IMR-90 (cell line): ENCODE results near the gene RPH3AL. TPM values are rescaled to one million over a fixed set of nuclear protein-coding genes. Genes with fewer than 3 reads are reported as not detected.

Experiments
- ATAC-seq: fragments of 200-7000 bp; cut with Tn5 transposase; 2 replicates; pipeline ENCODE4 v1.9.1; 2020; ENCODE audit warnings: low read depth, mild to moderate bottlenecking, moderate library complexity
- BruUV-seq: library from RNA; stranded (reverse); fragments of 400-500 nt; replicated peaks from 2 replicates; lab custom pipeline; 2021; lab: Mats Ljungman, UMichigan
- CTCF ChIA-PET: fragments of 300-600 bp; formaldehyde crosslinking; extraction: SDS; loops from one replicate; lab custom pipeline; 2021; ENCODE audit warnings: antibody characterized with exemption; lab: Yijun Ruan, JAX
- POLR2A ChIA-PET: fragments of 300-600 bp; sonication (Branson Sonifier 250); formaldehyde crosslinking; loops from one replicate; lab custom pipeline; 2022; ENCODE audit warnings: antibody characterized with exemption; ENCODE audit not compliant: unreplicated experiment; lab: Charles Lee
- DNase-seq: peaks from one replicate; pipeline ENCODE4 v3.0.0; 2013
- H2AFZ ChIP-seq: replicated peaks from 2 replicates; pipeline ENCODE3; 2013; ENCODE audit warnings: low read length, mild to moderate bottlenecking; ENCODE audit not compliant: poor library complexity
- H2AK5ac ChIP-seq: 2 replicates; pipeline ENCODE4 v1.6.1; 2013; ENCODE audit warnings: low read depth, low read length, inconsistent platforms
- H2AK9ac ChIP-seq: replicated peaks from 2 replicates; pipeline ENCODE3; 2013; ENCODE audit warnings: mild to moderate bottlenecking, low read depth, low read length, moderate library complexity; ENCODE audit not compliant: poor library complexity
- H2BK120ac ChIP-seq: 2 replicates; pipeline ENCODE4 v1.6.1; 2013; ENCODE audit warnings: low read depth, low read length, inconsistent platforms
- H2BK15ac ChIP-seq: 3 replicates; pipeline ENCODE4 v1.6.1; 2013; ENCODE audit warnings: low read depth, low read length, inconsistent platforms
- H2BK20ac ChIP-seq: 2 replicates; pipeline ENCODE4 v1.6.1; 2013; ENCODE audit warnings: low read depth, mild to moderate bottlenecking, inconsistent platforms, low read length, moderate library complexity
- H2BK5ac ChIP-seq: 2 replicates; pipeline ENCODE4 v1.6.1; 2013; ENCODE audit warnings: mild to moderate bottlenecking, low read depth, low read length, inconsistent platforms; ENCODE audit not compliant: poor library complexity, severe bottlenecking
- H3K14ac ChIP-seq: replicated peaks from 2 replicates; pipeline ENCODE4 v1.6.1; 2013; ENCODE audit warnings: low read depth, low read length, inconsistent platforms
- H3K18ac ChIP-seq: 2 replicates; pipeline ENCODE4 v1.6.1; 2013; ENCODE audit warnings: low read depth, low read length, control low read depth
- H3K23ac ChIP-seq: 2 replicates; pipeline ENCODE4 v1.6.1; 2013; ENCODE audit warnings: low read depth, low read length, inconsistent platforms
- H3K27ac ChIP-seq: 2 replicates; pipeline ENCODE4 v1.5.1; 2013; ENCODE audit warnings: mild to moderate bottlenecking, control low read depth, low read length; ENCODE audit not compliant: insufficient read depth
- H3K27me3 ChIP-seq: 2 replicates; pipeline ENCODE4 v1.6.1; 2013; ENCODE audit warnings: low read length; ENCODE audit not compliant: control insufficient read depth, insufficient read depth
- H3K36me3 ChIP-seq: 2 replicates; pipeline ENCODE4 v1.6.1; 2013; ENCODE audit warnings: low read length, mixed read lengths; ENCODE audit not compliant: control insufficient read depth, insufficient read depth
- H3K4ac ChIP-seq: 2 replicates; pipeline ENCODE4 v1.6.1; 2013; ENCODE audit warnings: low read depth, low read length, inconsistent platforms
- H3K4me1 ChIP-seq: 2 replicates; pipeline ENCODE4 v1.6.1; 2013; ENCODE audit warnings: low read length, mixed read lengths; ENCODE audit not compliant: control insufficient read depth, insufficient read depth
- H3K4me2 ChIP-seq: 2 replicates; pipeline ENCODE4 v1.6.1; 2013; ENCODE audit warnings: low read depth, mild to moderate bottlenecking, control low read depth, low read length, moderate library complexity
- H3K4me3 ChIP-seq: 2 replicates; pipeline ENCODE4 v1.5.1; 2013; ENCODE audit warnings: low read depth, mild to moderate bottlenecking, control low read depth, low read length, moderate library complexity; ENCODE audit not compliant: insufficient read depth
- H3K56ac ChIP-seq: 2 replicates; pipeline ENCODE4 v1.6.1; 2013; ENCODE audit warnings: low read length, inconsistent platforms; ENCODE audit not compliant: insufficient read depth; ENCODE audit errors: extremely low read depth
- H3K79me1 ChIP-seq, 2 experiments: 2 replicates each; pipeline ENCODE4 v1.6.1; 2013; ENCODE audit warnings: low read length in 2 of 2, inconsistent platforms in 1 of 2, low read depth in 1 of 2
- H3K9ac ChIP-seq: 2 replicates; pipeline ENCODE4 v1.6.1; 2013; ENCODE audit warnings: low read depth, low read length, control low read depth
- H3K9me1 ChIP-seq: 2 replicates; pipeline ENCODE4 v1.6.1; 2013; ENCODE audit warnings: low read length, inconsistent platforms; ENCODE audit not compliant: insufficient read depth
- H3K9me3 ChIP-seq: 2 replicates; pipeline ENCODE4 v1.6.1; 2013; ENCODE audit warnings: low read length; ENCODE audit not compliant: control insufficient read depth, insufficient read depth
- H4K20me1 ChIP-seq: 2 replicates; pipeline ENCODE4 v1.6.1; 2013; ENCODE audit warnings: low read length, inconsistent platforms; ENCODE audit not compliant: insufficient read depth
- H4K5ac ChIP-seq: 2 replicates; pipeline ENCODE4 v1.6.1; 2013; ENCODE audit warnings: mild to moderate bottlenecking, low read depth, low read length, control low read depth
- H4K8ac ChIP-seq, 2 experiments: 2 replicates each; pipeline ENCODE4 v1.6.1; 2013; ENCODE audit warnings: low read depth in 2 of 2, low read length in 2 of 2, control low read depth in 1 of 2, inconsistent platforms in 1 of 2
- H4K91ac ChIP-seq: 2 replicates; pipeline ENCODE4 v1.6.1; 2013; ENCODE audit warnings: low read depth, low read length, inconsistent platforms; ENCODE audit not compliant: insufficient read depth
- BHLHE40 ChIP-seq: fragments of 150-350 bp; IDR thresholded peaks from 2 replicates; pipeline ENCODE4 v1.6.1; 2016; ENCODE audit warnings: mild to moderate bottlenecking, low read depth, low read length
- CEBPB ChIP-seq: IDR thresholded peaks from 2 replicates; pipeline ENCODE4 v1.6.1; 2012; ENCODE audit warnings: low read depth, low read length, improper control_type of control experiment
- CHD1 ChIP-seq: IDR thresholded peaks from 2 replicates; pipeline ENCODE4 v1.6.1; 2012; ENCODE audit warnings: low read depth, low read length, improper control_type of control experiment
- CTCF ChIP-seq: conservative IDR thresholded peaks from 2 replicates; pipeline ENCODE4 v1.5.1; 2012; ENCODE audit warnings: mild to moderate bottlenecking, low read depth, low read length, improper control_type of control experiment
- FOS ChIP-seq: fragments of 150-350 bp; IDR thresholded peaks from 2 replicates; pipeline ENCODE4 v1.6.1; 2016; ENCODE audit warnings: low read depth, low read length
- MAFK ChIP-seq: IDR thresholded peaks from 2 replicates; pipeline ENCODE4 v1.6.1; 2012; ENCODE audit warnings: low read depth, low read length, improper control_type of control experiment
- MXI1 ChIP-seq: IDR thresholded peaks from 2 replicates; pipeline ENCODE4 v1.6.1; 2012; ENCODE audit warnings: low read depth, mild to moderate bottlenecking, low read length, moderate library complexity, borderline replicate concordance
- POLR2A ChIP-seq: IDR thresholded peaks from 2 replicates; pipeline ENCODE4 v1.6.1; 2012; ENCODE audit warnings: mild to moderate bottlenecking, low read depth, low read length
- RAD21 ChIP-seq: IDR thresholded peaks from 2 replicates; pipeline ENCODE4 v1.6.1; 2012; ENCODE audit warnings: low read length, improper control_type of control experiment
- RCOR1 ChIP-seq: IDR thresholded peaks from 2 replicates; pipeline ENCODE4 v1.6.1; 2012; ENCODE audit warnings: mild to moderate bottlenecking, low read length, improper control_type of control experiment; ENCODE audit not compliant: insufficient replicate concordance
- RFX5 ChIP-seq: IDR thresholded peaks from 2 replicates; pipeline ENCODE4 v1.8.0; 2012; ENCODE audit warnings: low read depth, mild to moderate bottlenecking, low read length, moderate library complexity
- SMC3 ChIP-seq: fragments of 150-350 bp; IDR thresholded peaks from 2 replicates; pipeline ENCODE4 v1.6.1; 2016; ENCODE audit warnings: low read depth, mild to moderate bottlenecking, antibody characterized with exemption, low read length, moderate library complexity
- USF2 ChIP-seq: fragments of 150-350 bp; IDR thresholded peaks from 2 replicates; pipeline ENCODE4 v1.6.1; 2017; ENCODE audit warnings: mild to moderate bottlenecking, antibody characterized with exemption, low read length, low read depth
- WGBS, 2 experiments: methylation state at CpG; one replicate each; pipeline versions ENCODE4 v1.1.5 to v1.1.7; 2013; ENCODE audit warnings: missing lambda C conversion rate in 2 of 2; ENCODE audit not compliant: insufficient read length in 1 of 2; ENCODE audit errors: extremely low coverage in 2 of 2; 5-methylcytosine and 5-hydroxymethylcytosine counted together
- dilution Hi-C: fragments of 300-500 bp; cut with HindIII; formaldehyde crosslinking; loops from one replicate; pipeline ENCODE4 v1.14.3; 2018; ENCODE audit warnings: low sequenced_read_pairs; ENCODE audit not compliant: unreplicated experiment
- in situ Hi-C: fragments of 300-500 bp; cut with MboI; formaldehyde crosslinking; loops from 3 replicates; pipeline ENCODE4 v1.14.3; 2019; ENCODE audit warnings: low sequenced_read_pairs, inconsistent platforms, mixed read lengths
- intact Hi-C: fragments of 100-400 bp; cut with micrococcal nuclease; formaldehyde crosslinking; loops from 2 replicates; pipeline ENCODE4 v1.10.0; 2022
- polyA plus RNA-seq, 3 experiments: library from polyadenylated mRNA; depleted of rRNA; stranded (reverse); fragments of >200 nt; gene quantifications; 2 replicates each; pipeline ENCODE4 v1.2.3, GENCODE V29; 2012; ENCODE audit warnings: low replicate concordance in 1 of 3
- total RNA-seq: library from RNA; depleted of rRNA; stranded (reverse); fragments of >200 nt; gene quantifications from 2 replicates; pipeline ENCODE4 v1.2.3, GENCODE V29; 2012
- TF ChIP-seq, protein P1 (sequence below): fragments of 150-350 bp; IDR thresholded peaks from 2 replicates; pipeline ENCODE4 v1.6.1; 2016; ENCODE audit warnings: low read depth, mild to moderate bottlenecking, low read length, moderate library complexity, borderline replicate concordance

RPH3AL gene
- total and polyA plus RNA-seq, 2 of the 4 experiments (the other 2 are of a cell fraction) = 1.8 to 2.5 TPM

- Histone ChIP-seq H2AFZ (no peak overlapping the region), H4K5ac (no peak overlapping the region), H2BK5ac (no peak overlapping the region), H3K4me3 (no peak overlapping the region), H4K8ac (no peak overlapping the region), H3K4me2 (no peak overlapping the region), H2AK5ac (no peak overlapping the region), H2BK15ac (no peak overlapping the region), H3K14ac (no peak overlapping the region), H3K23ac (no peak overlapping the region), H4K91ac (no peak overlapping the region), H2AK9ac (no peak overlapping the region), H3K79me1 (no peaks in the 10 kb centered on the region), H3K9ac (no peak overlapping the region), H2BK120ac (no peak overlapping the region), H3K4ac (no peak overlapping the region), H2BK20ac (no peak overlapping the region), H3K18ac (no peak overlapping the region), H3K9me1 (no peaks in the 10 kb centered on the region), H3K27me3 (peaks cover 23% of the 10 kb centered on the region), H3K36me3 (no peaks in the 10 kb centered on the region), H3K9me3 (no peaks in the 10 kb centered on the region), H3K27ac (no peak overlapping the region), H3K56ac (no peak overlapping the region), H4K20me1 (no peaks in the 10 kb centered on the region), H3K4me1 (no peaks in the 10 kb centered on the region)
- ChIA-PET CTCF (no interaction called here), POLR2A (no interaction called here)
- intact Hi-C loops = no loop called here
- dilution Hi-C loops = no loop called here
- in situ Hi-C loops = no loop called here
- TF ChIP-seq, protein P1, sequence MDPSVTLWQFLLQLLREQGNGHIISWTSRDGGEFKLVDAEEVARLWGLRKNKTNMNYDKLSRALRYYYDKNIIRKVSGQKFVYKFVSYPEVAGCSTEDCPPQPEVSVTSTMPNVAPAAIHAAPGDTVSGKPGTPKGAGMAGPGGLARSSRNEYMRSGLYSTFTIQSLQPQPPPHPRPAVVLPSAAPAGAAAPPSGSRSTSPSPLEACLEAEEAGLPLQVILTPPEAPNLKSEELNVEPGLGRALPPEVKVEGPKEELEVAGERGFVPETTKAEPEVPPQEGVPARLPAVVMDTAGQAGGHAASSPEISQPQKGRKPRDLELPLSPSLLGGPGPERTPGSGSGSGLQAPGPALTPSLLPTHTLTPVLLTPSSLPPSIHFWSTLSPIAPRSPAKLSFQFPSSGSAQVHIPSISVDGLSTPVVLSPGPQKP = no peak
- TF ChIP-seq CEBPB (no peak), FOS (no peak), USF2 (no peak), BHLHE40 (no peak), RAD21 (no peak), MXI1 (no peak), RCOR1 (no peak), SMC3 (no peak), POLR2A (no peak), CHD1 (no peak), MAFK (no peak), RFX5 (no peak), CTCF (no peak)
- BruUV-seq = no TSS peak
- DNase-seq (no peak), ATAC-seq (no peak)
- WGBS, 2 experiments = no CpG with 5 or more reads among the region's 7 CpGs
These were observed 61.0 kb downstream of the RPH3AL start for GRCh38 chr17:291587-291986.
